ENCODE measurements around the gene ELP2.
A peak's percentile ranks its signal among the peaks of the same experiment; 100 is the strongest.

ELP2 gene

GRCh38 chr18:36189486-36189885 is 59.8 kb downstream of the ELP2 start:
- in situ Hi-C loops (cut with HindIII; ENCODE audit: low sequenced_read_pairs), result no loop called here
- no peak for DNase-seq (ENCODE audit: low read depth)
- no peak for TF ChIP-seq CTCF (IDR thresholded peaks at IDR 0.05; ENCODE audit: low read depth, low read length, missing control alignments)
- H3K4me3 ChIP-seq (ENCODE audit: low read depth, low read length), result no peak overlapping the region

- in situ Hi-C loops (cut with HindIII; ENCODE audit: low sequenced_read_pairs), result no loop called here
- no peak for TF ChIP-seq CTCF (IDR thresholded peaks at IDR 0.05; ENCODE audit: low read depth, low read length, missing control alignments)
- no peak for DNase-seq (ENCODE audit: low read depth)
- no peak overlapping the region for H3K4me3 ChIP-seq (ENCODE audit: low read depth, low read length)
Observed at GRCh38 chr18:36191286-36191685, 61.6 kb downstream of the ELP2 start.

- in situ Hi-C loops (cut with HindIII; ENCODE audit: low sequenced_read_pairs), result no loop called here
- DNase-seq (ENCODE audit: low read depth), result no peak
- no peak overlapping the region for H3K4me3 ChIP-seq (ENCODE audit: low read depth, low read length)
- TF ChIP-seq CTCF (IDR thresholded peaks at IDR 0.05; ENCODE audit: low read depth, low read length, missing control alignments), result no peak
Observed at GRCh38 chr18:36191711-36192110, 62.0 kb downstream of the ELP2 start.

GRCh38 chr18:36194600-36195315 is 65.1 kb downstream of the ELP2 start:
- TF ChIP-seq CTCF (IDR thresholded peaks at IDR 0.05; ENCODE audit: low read depth, low read length, missing control alignments), result no peak
- no peak for DNase-seq (ENCODE audit: low read depth)
- in situ Hi-C loops (cut with HindIII; ENCODE audit: low sequenced_read_pairs), result no loop called here
- no peak overlapping the region for H3K4me3 ChIP-seq (ENCODE audit: low read depth, low read length)

- in situ Hi-C loops (cut with HindIII; ENCODE audit: low sequenced_read_pairs), result no loop called here
- DNase-seq (ENCODE audit: low read depth), result peak; percentile 12
- no peak for TF ChIP-seq CTCF (IDR thresholded peaks at IDR 0.05; ENCODE audit: low read depth, low read length, missing control alignments)
- no peak overlapping the region for H3K4me3 ChIP-seq (ENCODE audit: low read depth, low read length)
Observed at GRCh38 chr18:36195427-36196122, 65.9 kb downstream of the ELP2 start.

GRCh38 chr18:36196238-36196995 is 66.7 kb downstream of the ELP2 start:
- no peak for TF ChIP-seq CTCF (IDR thresholded peaks at IDR 0.05; ENCODE audit: low read depth, low read length, missing control alignments)
- H3K4me3 ChIP-seq (ENCODE audit: low read depth, low read length), result no peak overlapping the region
- no peak for DNase-seq (ENCODE audit: low read depth)
- in situ Hi-C loops (cut with HindIII; ENCODE audit: low sequenced_read_pairs), result no loop called here
